NCI-H2081 (cell line): ENCODE data around the gene CD8A.
"Not testable (repeated sequence)": the region's sequence is repeated elsewhere in the genome, so short reads cannot be mapped to it uniquely, and the experiment has no call there.

ENCODE experiments used
- DNase-seq, 2 experiments: peaks; one replicate each; lab custom pipeline; 2025; lab: John Stamatoyannopoulos, UW

Gene CD8A

DNA sequence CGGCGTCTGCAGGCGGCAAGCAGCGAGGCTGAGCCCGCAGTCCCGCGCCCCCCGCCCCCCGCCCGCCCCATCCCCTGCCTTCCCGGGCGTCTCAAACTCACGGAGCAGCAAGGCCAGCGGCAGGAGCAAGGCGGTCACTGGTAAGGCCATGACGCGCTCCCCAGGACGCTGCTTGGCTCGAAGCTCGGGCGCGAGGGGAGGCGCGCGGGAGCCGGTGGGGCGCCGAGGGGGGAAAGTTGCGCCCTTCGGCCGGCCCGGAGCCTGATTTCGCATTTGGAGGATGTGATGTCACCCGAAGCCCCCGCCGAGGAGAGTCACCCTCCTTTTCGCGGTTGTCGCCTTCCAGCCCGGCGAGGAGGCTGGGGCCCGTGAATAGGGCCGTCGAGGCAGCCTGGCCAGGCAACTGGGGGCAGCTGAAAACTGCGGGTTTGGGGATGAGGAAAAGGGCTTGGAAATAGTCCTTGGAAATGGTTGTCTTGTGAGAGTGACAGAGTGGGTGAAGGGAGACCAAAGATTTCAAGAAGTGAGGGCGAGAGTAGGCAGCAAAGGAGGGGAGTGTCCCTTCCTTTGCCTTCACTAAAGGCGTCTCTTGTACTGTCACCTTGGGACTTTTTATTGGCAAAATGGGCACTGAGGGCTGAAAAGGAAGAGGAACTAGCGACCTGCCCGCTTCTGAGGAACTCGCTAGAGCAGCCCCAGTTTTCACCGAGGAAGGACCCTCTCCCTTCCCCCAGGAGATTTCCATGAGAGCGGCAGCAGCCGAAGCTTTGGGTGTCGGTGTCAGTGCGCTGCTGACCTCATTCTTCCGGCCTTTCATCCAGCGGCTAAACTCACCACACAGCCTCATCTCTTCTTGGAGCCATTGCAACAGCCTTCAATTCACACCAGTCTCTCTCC is at the start of gene CD8A:
CD8A (minus strand) TSS at position 238 of the 897 bp plus-strand sequence; CDS start at position 150, 88 bp downstream.
- no peak for DNase-seq

GRCh38 chr2:86839871-86840548 is 49.3 kb upstream of the CD8A start:
- DNase-seq = not testable (repeated sequence)

GRCh38 chr2:86839455-86839854 is 48.7 kb upstream of the CD8A start:
- not testable (repeated sequence) for DNase-seq

DNA sequence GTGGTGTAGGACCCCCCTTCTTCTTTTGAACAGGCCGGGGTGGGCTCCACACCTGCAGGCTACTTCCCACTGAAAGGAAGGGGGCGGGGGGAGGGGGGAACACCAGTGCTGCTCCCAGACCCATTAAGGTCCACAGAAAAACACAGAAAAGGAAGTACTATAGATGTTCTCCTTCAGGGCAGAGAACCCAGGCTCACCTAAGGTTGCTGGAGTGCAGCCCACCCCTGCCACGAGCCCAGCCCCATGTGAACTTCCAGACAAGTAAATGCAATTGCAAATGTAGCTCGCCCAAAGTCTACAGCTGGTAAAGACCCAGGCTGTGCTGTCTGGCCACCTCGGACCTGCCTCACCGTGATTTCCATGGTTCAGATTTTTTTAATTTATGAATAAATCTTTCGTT is 47.0 kb upstream of the CD8A start:
- not testable (repeated sequence) for DNase-seq

GRCh38 chr2:86836915-86837695 is 46.4 kb upstream of the CD8A start:
- DNase-seq = not testable (repeated sequence)

DNA sequence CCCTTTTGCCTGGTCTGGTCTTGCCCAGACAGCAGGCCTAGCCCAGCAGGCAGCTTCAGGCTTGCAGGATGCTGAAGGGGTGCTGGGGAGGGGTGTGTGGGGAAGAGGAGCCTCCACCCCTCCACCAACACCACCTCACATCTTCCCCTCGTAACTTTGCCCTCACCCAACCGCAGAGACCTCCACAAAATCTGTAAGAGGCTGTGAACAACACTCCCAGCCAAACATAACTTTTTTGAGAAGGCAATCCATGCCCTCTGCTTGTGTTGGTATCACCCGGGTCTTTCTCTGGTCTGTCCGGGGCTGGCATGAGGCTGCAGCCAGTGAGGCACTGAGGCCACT is 44.8 kb upstream of the CD8A start:
- DNase-seq = not testable (repeated sequence)

DNA sequence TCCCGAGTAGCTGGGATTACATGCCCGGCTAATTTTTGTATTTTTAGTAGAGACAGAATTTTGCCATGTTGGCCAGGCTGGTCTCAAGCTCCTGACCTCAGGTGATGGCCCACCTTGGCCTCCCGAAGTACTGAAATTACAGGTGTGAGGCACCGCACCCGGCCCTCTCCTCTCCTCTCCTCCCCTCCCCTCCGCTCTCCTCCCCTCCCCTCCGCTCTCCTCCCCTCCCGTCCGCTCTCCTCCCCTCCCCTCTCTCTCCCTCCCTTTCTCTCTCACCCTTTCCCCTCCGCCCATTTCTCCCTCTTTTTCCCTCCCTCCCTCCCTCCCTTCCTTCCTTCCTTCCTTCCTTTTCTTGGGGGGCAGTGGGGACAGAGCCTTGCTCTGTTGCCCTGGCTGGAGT is 42.6 kb upstream of the CD8A start:
- DNase-seq = no peak

DNA sequence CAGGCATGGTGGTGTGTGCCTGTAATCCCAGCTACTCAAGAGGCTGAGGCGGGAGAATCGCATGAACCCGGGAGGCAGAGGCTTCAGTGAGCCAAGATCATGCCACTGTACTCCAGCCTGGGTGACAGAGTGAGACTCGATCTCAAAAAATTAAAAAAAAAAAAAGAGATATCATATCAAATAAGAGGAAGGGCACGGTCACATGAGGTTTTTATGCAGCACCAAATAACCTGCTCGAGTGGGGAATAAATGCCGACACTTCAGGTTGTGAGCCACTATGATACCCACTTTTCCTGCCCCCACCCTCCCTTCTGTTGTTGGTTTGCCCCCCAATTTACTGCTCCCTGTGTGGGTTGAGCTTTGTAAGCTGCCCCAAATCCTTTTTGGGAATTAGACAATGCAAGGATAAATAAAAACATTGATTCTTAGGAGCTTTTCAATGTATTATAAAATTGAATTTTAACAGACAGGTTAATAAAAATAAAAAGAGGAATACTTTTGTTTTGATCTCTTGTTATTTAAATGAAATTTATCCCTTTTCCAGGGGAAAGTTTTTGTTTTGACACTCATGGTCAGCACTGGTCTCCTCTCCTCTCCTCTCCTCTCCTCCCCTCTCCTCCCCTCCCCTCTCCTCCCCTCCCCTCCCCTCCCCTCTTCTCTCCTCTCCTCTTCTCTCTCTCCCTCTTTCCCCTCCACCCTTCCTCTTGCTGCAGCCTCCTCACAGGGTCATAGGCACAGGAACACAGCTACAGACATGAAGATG is 41.8 kb upstream of the CD8A start:
- DNase-seq = no peak

DNA sequence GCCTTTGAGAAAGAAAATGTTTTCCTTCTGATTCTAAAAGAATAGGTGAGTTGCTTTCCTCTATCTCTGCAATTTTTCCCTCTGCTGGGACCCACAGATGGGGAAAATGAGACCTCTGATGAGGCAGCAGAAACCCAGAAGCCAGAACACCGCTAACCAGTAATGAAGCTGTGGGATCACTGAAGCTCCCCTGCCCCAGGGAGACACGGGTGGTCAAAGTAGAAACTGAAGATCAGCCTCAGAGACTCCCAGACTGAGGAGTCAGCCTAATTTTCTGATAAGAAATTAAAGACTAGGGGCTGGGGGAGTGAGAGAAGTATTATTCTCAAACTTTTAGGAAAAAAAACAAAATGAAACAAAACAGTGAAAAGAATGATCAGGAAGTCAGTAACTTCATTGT is 40.8 kb upstream of the CD8A start:
- DNase-seq = no peak

DNA sequence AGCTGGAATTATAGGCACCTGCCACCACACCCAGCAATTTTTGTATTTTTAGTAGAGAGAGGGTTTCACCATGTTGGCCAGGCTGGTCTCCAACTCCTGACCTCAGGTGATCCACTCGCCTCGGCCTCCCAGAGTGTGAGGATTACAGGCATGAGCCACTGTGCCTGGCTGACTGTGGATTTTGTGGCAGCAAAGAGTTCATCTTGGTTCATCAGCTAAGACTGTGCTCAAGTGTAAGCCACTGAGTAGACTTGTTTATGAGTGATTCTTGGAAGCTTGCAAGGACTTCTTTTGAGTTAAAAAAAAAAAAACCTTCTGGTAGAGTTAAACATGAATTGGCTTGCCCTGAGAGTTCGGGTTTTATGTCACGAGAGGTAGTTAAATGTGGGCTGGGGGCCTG is 36.2 kb upstream of the CD8A start:
- DNase-seq = no peak

GRCh38 chr2:86825693-86826381 is 35.1 kb upstream of the CD8A start:
- no peak for DNase-seq

- DNase-seq = no peak
Observed at GRCh38 chr2:86825036-86825692, 34.5 kb upstream of the CD8A start.

GRCh38 chr2:86822668-86823345 is 32.1 kb upstream of the CD8A start:
- no peak for DNase-seq

GRCh38 chr2:86821842-86822241 is 31.1 kb upstream of the CD8A start:
- no peak for DNase-seq

GRCh38 chr2:86821306-86821705 is 30.6 kb upstream of the CD8A start:
- DNase-seq = no peak

GRCh38 chr2:86818957-86819356 is 28.2 kb upstream of the CD8A start:
- no peak for DNase-seq

DNA sequence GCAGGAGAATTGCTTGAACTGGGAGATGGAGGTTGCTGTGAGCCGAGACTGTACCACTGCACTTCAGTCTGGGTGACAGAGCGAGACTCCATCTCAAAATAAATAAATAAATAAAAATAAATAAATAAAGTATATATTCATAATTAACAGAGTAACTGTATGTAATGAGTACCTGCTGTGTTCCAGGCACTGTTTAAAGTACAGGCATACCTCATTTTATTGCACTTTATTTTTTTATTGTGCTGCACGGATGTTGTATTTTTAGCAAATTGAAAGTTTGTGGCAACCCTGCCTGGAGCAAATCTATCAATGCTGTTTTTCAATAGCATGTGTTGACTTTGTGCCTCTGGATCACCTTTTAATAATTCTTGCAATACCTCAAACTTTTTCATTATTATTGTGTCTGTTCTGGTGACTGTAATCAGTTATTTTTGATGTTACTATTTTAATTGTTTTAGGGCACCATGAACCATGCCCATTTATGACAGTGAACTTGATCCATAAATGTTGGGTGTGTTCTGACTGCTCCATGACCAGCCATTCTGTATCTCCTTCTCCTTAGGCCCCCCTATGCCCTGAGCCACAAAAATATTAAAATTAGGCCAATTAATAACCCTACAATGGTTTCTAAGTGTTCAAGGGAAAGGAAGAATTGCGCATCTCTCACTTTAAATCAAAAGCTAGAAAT is 27.5 kb upstream of the CD8A start:
- DNase-seq = no peak

DNA sequence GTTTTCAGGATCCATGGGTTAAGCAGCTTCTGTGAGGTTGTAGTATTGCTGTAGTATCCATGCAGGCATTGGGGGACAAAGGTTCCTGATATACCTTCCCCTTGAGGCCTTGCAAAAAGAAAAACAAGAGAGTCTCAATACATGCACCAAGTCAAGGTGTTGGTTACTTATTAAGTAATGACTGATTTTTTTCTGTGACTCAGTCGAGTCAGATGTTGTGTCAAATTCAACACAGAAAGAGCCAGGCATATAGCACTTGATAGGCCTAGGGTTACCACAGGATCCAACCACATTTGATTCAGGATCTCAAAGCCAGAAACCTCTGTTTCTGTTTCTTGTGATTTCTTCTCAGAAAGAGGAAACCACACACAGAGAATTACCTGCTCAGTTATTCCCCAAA is 24.9 kb upstream of the CD8A start:
- DNase-seq = no peak

- DNase-seq = no peak
Observed at GRCh38 chr2:86809481-86810121, 18.9 kb upstream of the CD8A start.
